Measurements from ENCODE around the gene MS4A18.

The MS4A18 gene

GRCh38 chr11:60764879-60765278 is 40.4 kb downstream of the MS4A18 start:
- no peak overlapping the region for H3K4me3 ChIP-seq (ENCODE audit: low read depth, low read length)

GRCh38 chr11:60765355-60765754 is 40.8 kb downstream of the MS4A18 start:
- no peak overlapping the region for H3K4me3 ChIP-seq (ENCODE audit: low read depth, low read length)

GRCh38 chr11:60766547-60766946 is 42.0 kb downstream of the MS4A18 start:
- no peak overlapping the region for H3K4me3 ChIP-seq (ENCODE audit: low read depth, low read length)

GRCh38 chr11:60767388-60767811 is 42.9 kb downstream of the MS4A18 start:
- no peak overlapping the region for H3K4me3 ChIP-seq (ENCODE audit: low read depth, low read length)

GRCh38 chr11:60768202-60768601 is 43.7 kb downstream of the MS4A18 start:
- no peak overlapping the region for H3K4me3 ChIP-seq (ENCODE audit: low read depth, low read length)

GRCh38 chr11:60769273-60769672 is 44.8 kb downstream of the MS4A18 start:
- no peak overlapping the region for H3K4me3 ChIP-seq (ENCODE audit: low read depth, low read length)

GRCh38 chr11:60769811-60770210 is 45.3 kb downstream of the MS4A18 start:
- H3K4me3 ChIP-seq (ENCODE audit: low read depth, low read length), result no peak overlapping the region

GRCh38 chr11:60771146-60771545 is 46.6 kb downstream of the MS4A18 start:
- no peak overlapping the region for H3K4me3 ChIP-seq (ENCODE audit: low read depth, low read length)

GRCh38 chr11:60771879-60772525 is 47.5 kb downstream of the MS4A18 start:
- no peak overlapping the region for H3K4me3 ChIP-seq (ENCODE audit: low read depth, low read length)

GRCh38 chr11:60772666-60773065 is 48.1 kb downstream of the MS4A18 start:
- no peak overlapping the region for H3K4me3 ChIP-seq (ENCODE audit: low read depth, low read length)

GRCh38 chr11:60774726-60775125 is 50.2 kb downstream of the MS4A18 start:
- no peak overlapping the region for H3K4me3 ChIP-seq (ENCODE audit: low read depth, low read length)

GRCh38 chr11:60775420-60775961 is 51.0 kb downstream of the MS4A18 start:
- no peak overlapping the region for H3K4me3 ChIP-seq (ENCODE audit: low read depth, low read length)

GRCh38 chr11:60776167-60776566 is 51.6 kb downstream of the MS4A18 start:
- H3K4me3 ChIP-seq (ENCODE audit: low read depth, low read length), result no peak overlapping the region

- H3K4me3 ChIP-seq (ENCODE audit: low read depth, low read length), result no peak overlapping the region
Measured at GRCh38 chr11:60777106-60777505, 52.6 kb downstream of the MS4A18 start.

GRCh38 chr11:60777572-60777971 is 53.1 kb downstream of the MS4A18 start:
- H3K4me3 ChIP-seq (ENCODE audit: low read depth, low read length), result no peak overlapping the region

- H3K4me3 ChIP-seq (ENCODE audit: low read depth, low read length), result no peak overlapping the region
Measured at GRCh38 chr11:60780065-60780464, 55.5 kb downstream of the MS4A18 start.

GRCh38 chr11:60780774-60781173 is 56.3 kb downstream of the MS4A18 start:
- H3K4me3 ChIP-seq (ENCODE audit: low read depth, low read length), result no peak overlapping the region

GRCh38 chr11:60781286-60781980 is 56.9 kb downstream of the MS4A18 start:
- no peak overlapping the region for H3K4me3 ChIP-seq (ENCODE audit: low read depth, low read length)

- no peak overlapping the region for H3K4me3 ChIP-seq (ENCODE audit: low read depth, low read length)
Measured at GRCh38 chr11:60781981-60782316, 57.4 kb downstream of the MS4A18 start.

GRCh38 chr11:60782393-60783140 is 58.0 kb downstream of the MS4A18 start:
- H3K4me3 ChIP-seq (ENCODE audit: low read depth, low read length), result no peak overlapping the region

GRCh38 chr11:60783141-60783484 is 58.6 kb downstream of the MS4A18 start:
- H3K4me3 ChIP-seq (ENCODE audit: low read depth, low read length), result no peak overlapping the region

- no peak overlapping the region for H3K4me3 ChIP-seq (ENCODE audit: low read depth, low read length)
Measured at GRCh38 chr11:60783911-60784310, 59.4 kb downstream of the MS4A18 start.

Measured in iPS-11a (cell line).